ENCODE measurements around the gene ENTREP1.

DNA sequence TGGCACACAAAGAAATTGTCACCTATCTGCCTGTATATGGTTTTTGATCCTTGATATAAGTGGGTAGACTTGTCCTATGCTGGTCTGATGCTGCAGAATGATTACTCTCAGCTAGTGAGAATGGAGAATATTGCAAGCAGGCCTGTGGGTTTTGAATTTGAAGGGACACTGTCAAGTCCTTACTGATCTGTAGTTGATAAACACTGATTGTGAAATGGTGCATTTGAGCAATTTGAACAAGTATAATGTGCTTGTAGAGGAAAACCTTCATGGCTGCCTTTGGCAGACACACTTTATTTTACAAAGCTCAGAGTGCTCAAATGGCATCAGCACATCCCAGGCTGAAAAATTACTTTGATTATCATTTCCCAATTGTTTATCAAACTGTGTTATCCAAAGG, 9.3 kb downstream of the ENTREP1 start:
- TF ChIP-seq, protein P1, sequence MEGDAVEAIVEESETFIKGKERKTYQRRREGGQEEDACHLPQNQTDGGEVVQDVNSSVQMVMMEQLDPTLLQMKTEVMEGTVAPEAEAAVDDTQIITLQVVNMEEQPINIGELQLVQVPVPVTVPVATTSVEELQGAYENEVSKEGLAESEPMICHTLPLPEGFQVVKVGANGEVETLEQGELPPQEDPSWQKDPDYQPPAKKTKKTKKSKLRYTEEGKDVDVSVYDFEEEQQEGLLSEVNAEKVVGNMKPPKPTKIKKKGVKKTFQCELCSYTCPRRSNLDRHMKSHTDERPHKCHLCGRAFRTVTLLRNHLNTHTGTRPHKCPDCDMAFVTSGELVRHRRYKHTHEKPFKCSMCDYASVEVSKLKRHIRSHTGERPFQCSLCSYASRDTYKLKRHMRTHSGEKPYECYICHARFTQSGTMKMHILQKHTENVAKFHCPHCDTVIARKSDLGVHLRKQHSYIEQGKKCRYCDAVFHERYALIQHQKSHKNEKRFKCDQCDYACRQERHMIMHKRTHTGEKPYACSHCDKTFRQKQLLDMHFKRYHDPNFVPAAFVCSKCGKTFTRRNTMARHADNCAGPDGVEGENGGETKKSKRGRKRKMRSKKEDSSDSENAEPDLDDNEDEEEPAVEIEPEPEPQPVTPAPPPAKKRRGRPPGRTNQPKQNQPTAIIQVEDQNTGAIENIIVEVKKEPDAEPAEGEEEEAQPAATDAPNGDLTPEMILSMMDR (IDR thresholded peaks at IDR 0.05; ENCODE audit: insufficient read depth, low read length, poor library complexity, severe bottlenecking) = no peak
- no peak for TF ChIP-seq EZH2phosphoT487 (conservative IDR thresholded peaks at IDR 0.05; ENCODE audit: low read length)
